Posterior vena cava (tissue), 2 donors: Measurements from ENCODE around the gene TEAD1. TPM values are rescaled to one million over a fixed set of nuclear protein-coding genes. Genes with fewer than 3 reads are reported as not detected.
A peak's percentile ranks its signal among the peaks of the same experiment; 100 is the strongest.

Source experiments
- DNase-seq: peaks from one replicate; pipeline ENCODE4 v3.0.0-alpha.2; 2020; ENCODE audit warnings: low spot score
- intact Hi-C, 2 donors: fragments of 100-400 bp; cut with DNase I; formaldehyde crosslinking; loops; one replicate each; pipeline versions ENCODE4 v1.14.1 to v1.14.2; 2022 to 2023
- total RNA-seq, 2 donors: library from RNA; stranded (reverse); fragmentation: NEBNext Ultra II Directional; extraction: Animal tissue kit (Norgen Biotek cat#: 25700); gene quantifications; one replicate each; pipeline ENCODE4 v1.2.1, GENCODE V29; 2021
- donor health status: DM: yes; HTN: yes; CAD: no.
- donor health status: DM: yes; HTN: yes; CAD: no.

Gene TEAD1
- total RNA-seq, 2 donors from 2014 or later: 56.5 to 59.2 TPM

GRCh38 chr11:12682288-12682687 lies 8.1 kb downstream of the TEAD1 start:
- no peak for DNase-seq
- intact Hi-C loops: loop anchor here in 1 of 2 donors (10.0 kb wide), 1 partner anchor 123 kb away; no protein-coding TSS in a partner anchor

GRCh38 chr11:12682737-12683500 lies 8.7 kb downstream of the TEAD1 start:
- no peak for DNase-seq
- intact Hi-C loops: loop anchor here in 1 of 2 donors (10.0 kb wide), 1 partner anchor 122 kb away; no protein-coding TSS in a partner anchor

- intact Hi-C loops: loop anchor here in 1 of 2 donors (10.0 kb wide), 1 partner anchor 121 kb away; no protein-coding TSS in a partner anchor
- no peak for DNase-seq
Observed at GRCh38 chr11:12683874-12684273, 9.7 kb downstream of the TEAD1 start.

- intact Hi-C loops: loop anchor here in 1 of 2 donors (10.0 kb wide), 1 partner anchor 120 kb away; no protein-coding TSS in a partner anchor
- DNase-seq: no peak
Observed at GRCh38 chr11:12684315-12684714, 10.1 kb downstream of the TEAD1 start.

GRCh38 chr11:12684816-12685215 lies 10.6 kb downstream of the TEAD1 start:
- intact Hi-C loops: loop anchor here in 1 of 2 donors (10.0 kb wide), 1 partner anchor 120 kb away; no protein-coding TSS in a partner anchor

GRCh38 chr11:12685229-12685628 lies 11.0 kb downstream of the TEAD1 start:
- intact Hi-C loops: loop anchor here in 1 of 2 donors (10.0 kb wide), 1 partner anchor 120 kb away; no protein-coding TSS in a partner anchor
- DNase-seq: no peak

More at GRCh38 chr11:12684816-12685215, 10.6 kb downstream of the TEAD1 start:
- no peak for DNase-seq

- intact Hi-C loops: loop anchor here in 1 of 2 donors (10.0 kb wide), 1 partner anchor 118 kb away; no protein-coding TSS in a partner anchor
- DNase-seq: no peak
Observed at GRCh38 chr11:12686246-12687060, 12.2 kb downstream of the TEAD1 start.

- no peak for DNase-seq
- intact Hi-C loops: loop anchor here in 1 of 2 donors (10.0 kb wide), 1 partner anchor 118 kb away; no protein-coding TSS in a partner anchor
Observed at GRCh38 chr11:12687216-12687623, 13.0 kb downstream of the TEAD1 start.

- intact Hi-C loops: loop anchor here in 1 of 2 donors (10.0 kb wide), 1 partner anchor 117 kb away; no protein-coding TSS in a partner anchor
- no peak for DNase-seq
Observed at GRCh38 chr11:12687740-12688139, 13.5 kb downstream of the TEAD1 start.

GRCh38 chr11:12689029-12689755 lies 15.0 kb downstream of the TEAD1 start:
- no peak for DNase-seq
- intact Hi-C loops: loop anchor here in 1 of 2 donors (10.0 kb wide), 1 partner anchor 116 kb away; no protein-coding TSS in a partner anchor

GRCh38 chr11:12690663-12691062 lies 16.4 kb downstream of the TEAD1 start:
- no peak for DNase-seq
- intact Hi-C loops: no loop called here

GRCh38 chr11:12691473-12691872 lies 17.3 kb downstream of the TEAD1 start:
- no peak for DNase-seq
- intact Hi-C loops: no loop called here

- DNase-seq: peak; percentile 96
- intact Hi-C loops: no loop called here
Observed at GRCh38 chr11:12692229-12693075, 18.2 kb downstream of the TEAD1 start.

GRCh38 chr11:12693094-12693478 lies 18.9 kb downstream of the TEAD1 start:
- no peak for DNase-seq
- intact Hi-C loops: no loop called here

GRCh38 chr11:12693479-12694182 lies 19.4 kb downstream of the TEAD1 start:
- intact Hi-C loops: no loop called here
- no peak for DNase-seq

GRCh38 chr11:12694183-12694531 lies 19.9 kb downstream of the TEAD1 start:
- intact Hi-C loops: no loop called here
- DNase-seq: no peak

GRCh38 chr11:12695221-12695794 lies 21.1 kb downstream of the TEAD1 start:
- DNase-seq: no peak
- intact Hi-C loops: no loop called here
